HL-60 (cell line): ENCODE results near the gene LBH.

Experiments used
- CTCF ChIP-seq: IDR thresholded peaks from one replicate; pipeline ENCODE4 v1.5.1; 2011; ENCODE audit warnings: low read length, control low read depth, inconsistent platforms; ENCODE audit not compliant: insufficient read depth
- POLR2AphosphoS5 ChIP-seq: IDR thresholded peaks from 2 replicates; pipeline ENCODE4 v1.6.1; 2012; ENCODE audit warnings: low read depth
- REST ChIP-seq: IDR thresholded peaks from 2 replicates; pipeline ENCODE4 v1.6.1; 2012; ENCODE audit warnings: low read depth; ENCODE audit not compliant: insufficient replicate concordance
- SPI1 ChIP-seq: IDR thresholded peaks from 2 replicates; pipeline ENCODE4 v1.6.1; 2012; ENCODE audit warnings: low read depth, mild to moderate bottlenecking, borderline replicate concordance

- TF ChIP-seq CTCF = no peak
- TF ChIP-seq POLR2AphosphoS5 = no peak
- TF ChIP-seq SPI1 = no peak
- no peak for TF ChIP-seq REST
Measured at GRCh38 chr2:30275256-30275655, 43.9 kb downstream of the LBH start.
